Mesodermal cell (in vitro differentiated cells): ENCODE measurements around the gene GAMT.

Source experiments
- H3K27ac ChIP-seq: 2 replicates; pipeline ENCODE4 v1.7.0; 2013; ENCODE audit warnings: mild to moderate bottlenecking, low read depth, low read length, moderate library complexity; ENCODE audit not compliant: severe bottlenecking
- H3K36me3 ChIP-seq: 2 replicates; pipeline ENCODE4 v1.7.1; 2013; ENCODE audit warnings: mild to moderate bottlenecking, low read length, moderate library complexity; ENCODE audit not compliant: control insufficient read depth, insufficient read depth
- H3K4me1 ChIP-seq: one replicate; pipeline ENCODE4 v1.7.1; 2013; ENCODE audit warnings: mild to moderate bottlenecking, low read length; ENCODE audit not compliant: insufficient read depth, control insufficient read depth, poor library complexity, severe bottlenecking
- H3K4me3 ChIP-seq: 2 replicates; pipeline ENCODE4 v1.7.0; 2013; ENCODE audit warnings: low read length, control low read depth, mild to moderate bottlenecking; ENCODE audit not compliant: insufficient read depth, poor library complexity, severe bottlenecking; ENCODE audit errors: extremely low read depth
- H3K9me3 ChIP-seq: 2 replicates; pipeline ENCODE4 v1.7.1; 2013; ENCODE audit warnings: mild to moderate bottlenecking, low read length, moderate library complexity; ENCODE audit not compliant: control insufficient read depth
- WGBS, 2 experiments: methylation state at CpG; one replicate each; pipeline ENCODE4 v1.1.5; 2013; ENCODE audit warnings: missing lambda C conversion rate in 2 of 2; ENCODE audit not compliant: insufficient coverage in 2 of 2; 5-methylcytosine and 5-hydroxymethylcytosine counted together

The GAMT gene

GRCh38 chr19:1366899-1367870 is 34.2 kb downstream of the GAMT start:
- H3K36me3 ChIP-seq, result peaks cover 93% of the 10 kb centered on the region
- 97 to 98% methylated on average over 33 of the region's 35 CpGs for WGBS, 2 experiments

GRCh38 chr19:1366296-1366695 is 35.0 kb downstream of the GAMT start:
- Histone ChIP-seq H3K4me3 (no peak overlapping the region), H3K4me1 (no peaks in the 10 kb centered on the region), H3K36me3 (peaks cover 92% of the 10 kb centered on the region), H3K27ac (no peak overlapping the region), H3K9me3 (no peaks in the 10 kb centered on the region)
- 94 to 96% methylated on average over 7 to 9 of the region's 10 CpGs for WGBS, 2 experiments

More at GRCh38 chr19:1366899-1367870, 34.2 kb downstream of the GAMT start:
- Histone ChIP-seq H3K4me1 (no peaks in the 10 kb centered on the region), H3K27ac (no peak overlapping the region), H3K4me3 (no peak overlapping the region), H3K9me3 (no peaks in the 10 kb centered on the region)

- Histone ChIP-seq H3K36me3 (peaks cover 92% of the 10 kb centered on the region), H3K9me3 (no peaks in the 10 kb centered on the region), H3K4me3 (no peak overlapping the region), H3K27ac (no peak overlapping the region), H3K4me1 (peaks cover 4% of the 10 kb centered on the region)
- WGBS, 2 experiments, result 94 to 96% methylated on average over 34 to 35 of the region's 37 CpGs
Observed at GRCh38 chr19:1365319-1366269, 35.7 kb downstream of the GAMT start.

- Histone ChIP-seq H3K36me3 (peaks cover 92% of the 10 kb centered on the region), H3K4me3 (no peak overlapping the region), H3K4me1 (peaks cover 11% of the 10 kb centered on the region), H3K27ac (no peak overlapping the region), H3K9me3 (no peaks in the 10 kb centered on the region)
- WGBS, 2 experiments, result 96 to 98% methylated on average over 10 to 11 of the region's 15 CpGs
Observed at GRCh38 chr19:1364070-1364704, 37.2 kb downstream of the GAMT start.

- 93 to 98% methylated on average over 6 to 7 of the region's 10 CpGs for WGBS, 2 experiments
- no peaks in the 10 kb centered on the region for H3K9me3 ChIP-seq
- peaks cover 93% of the 10 kb centered on the region for H3K36me3 ChIP-seq
- peaks cover 11% of the 10 kb centered on the region for H3K4me1 ChIP-seq
- no peak overlapping the region for H3K27ac ChIP-seq
- no peak overlapping the region for H3K4me3 ChIP-seq
Observed at GRCh38 chr19:1363599-1363998, 37.7 kb downstream of the GAMT start.

GRCh38 chr19:1362387-1363257 is 38.7 kb downstream of the GAMT start:
- no peak overlapping the region for H3K27ac ChIP-seq
- no peaks in the 10 kb centered on the region for H3K9me3 ChIP-seq
- H3K36me3 ChIP-seq, result peaks cover 97% of the 10 kb centered on the region
- H3K4me1 ChIP-seq, result peaks cover 11% of the 10 kb centered on the region
- H3K4me3 ChIP-seq, result no peak overlapping the region
- WGBS, 2 experiments, result 92 to 95% methylated on average over 35 to 36 of the region's 42 CpGs

- H3K36me3 ChIP-seq, result peaks cover 97% of the 10 kb centered on the region
- H3K9me3 ChIP-seq, result no peaks in the 10 kb centered on the region
- H3K4me3 ChIP-seq, result no peak overlapping the region
- WGBS, 2 experiments, result 90 to 94% methylated on average over 21 to 27 of the region's 30 CpGs
- H3K4me1 ChIP-seq, result peaks cover 11% of the 10 kb centered on the region
- H3K27ac ChIP-seq, result no peak overlapping the region
Observed at GRCh38 chr19:1361601-1362386, 39.5 kb downstream of the GAMT start.

- WGBS, 2 experiments, result 86 to 87% methylated on average over 25 to 27 of the region's 31 CpGs
- Histone ChIP-seq H3K36me3 (peaks cover 95% of the 10 kb centered on the region), H3K4me3 (no peak overlapping the region), H3K4me1 (peaks cover 11% of the 10 kb centered on the region), H3K9me3 (no peaks in the 10 kb centered on the region), H3K27ac (no peak overlapping the region)
Observed at GRCh38 chr19:1360818-1361461, 40.4 kb downstream of the GAMT start.
